Measurements from ENCODE around the gene RAB18. TPM values are rescaled to one million over a fixed set of nuclear protein-coding genes. Genes with fewer than 3 reads are reported as not detected.
"Not testable (repeated sequence)": the region's sequence is repeated elsewhere in the genome, so short reads cannot be mapped to it uniquely, and the experiment has no call there.

RAB18 gene
- total RNA-seq, 1 donor from 2014 or later: 99.3 TPM

DNA sequence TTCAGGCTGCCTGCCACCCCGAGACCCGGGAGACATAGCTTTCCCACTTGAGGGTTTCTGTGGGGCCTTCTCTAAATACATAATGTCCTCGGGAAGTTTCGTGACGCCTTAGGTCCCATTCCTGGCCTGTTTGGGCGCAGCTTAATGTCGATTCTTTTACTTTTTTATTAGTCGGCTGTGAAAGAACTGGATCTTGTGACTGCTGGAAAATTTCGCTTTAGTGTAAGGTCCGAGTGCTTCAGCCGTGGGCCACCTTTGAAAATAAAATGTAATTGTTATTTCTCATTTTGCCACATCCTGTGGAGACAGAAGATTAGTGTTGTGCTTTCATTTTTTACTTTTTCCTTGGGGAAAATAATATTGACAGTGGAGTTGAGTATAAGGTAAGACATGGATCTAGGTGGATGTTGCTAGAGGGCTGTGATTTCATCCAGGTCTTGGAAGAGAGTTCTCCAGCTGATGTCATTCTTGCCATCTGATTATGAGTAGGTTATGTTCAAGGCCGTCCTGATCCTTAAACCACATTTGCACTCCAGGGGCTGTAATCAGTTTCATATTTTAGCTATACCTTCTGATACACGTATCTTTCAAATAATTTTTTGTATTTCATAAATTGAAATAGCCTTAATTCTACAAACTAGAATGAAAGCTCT, 830 bp downstream of the RAB18 start:
- no peak for DNase-seq (ENCODE audit: low spot score)

- DNase-seq (ENCODE audit: low spot score): not testable (repeated sequence)
These were observed 1.4 kb downstream of the RAB18 start for GRCh38 chr10:27505537-27505936.

DNA sequence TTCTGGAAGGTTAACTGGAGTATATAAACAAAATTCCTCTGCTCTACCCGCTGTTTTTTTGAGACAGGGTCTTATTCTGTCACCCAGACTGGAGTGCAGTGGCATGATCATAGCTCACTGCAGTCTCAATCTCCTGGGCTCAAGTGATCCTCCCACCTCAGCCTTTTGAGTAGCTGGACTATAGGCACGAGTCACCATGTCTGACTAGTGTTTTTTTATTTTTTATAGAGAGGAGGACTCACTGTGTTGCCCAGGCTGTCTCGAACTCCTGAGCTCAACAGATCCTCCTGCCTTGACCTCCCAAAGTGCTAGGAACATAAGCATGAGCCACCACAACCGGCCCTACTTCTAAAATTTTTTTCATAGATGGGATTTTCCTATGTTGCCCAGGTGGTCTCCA, 2.2 kb downstream of the RAB18 start:
- DNase-seq (ENCODE audit: low spot score): no peak

DNA sequence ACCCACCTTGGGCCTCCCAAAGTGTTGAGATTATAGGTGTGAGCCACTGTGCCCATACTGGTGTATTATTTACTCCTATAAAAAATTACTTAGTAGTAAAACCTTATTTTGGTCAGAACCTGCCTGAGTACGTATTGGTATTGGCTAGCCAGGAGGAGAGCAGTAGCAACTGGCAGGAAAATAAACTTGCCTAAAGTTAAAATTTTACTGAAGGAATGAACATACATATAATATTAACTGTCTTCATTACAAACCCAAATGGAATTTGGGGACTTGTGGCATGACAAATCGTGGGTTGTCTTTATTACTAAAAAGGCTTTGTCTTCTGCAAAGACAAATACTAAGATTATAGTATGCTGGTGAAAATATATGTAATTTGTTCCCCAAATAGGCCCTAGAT, 8.4 kb downstream of the RAB18 start:
- no peak for DNase-seq (ENCODE audit: low spot score)

GRCh38 chr10:27513451-27514191, 9.5 kb downstream of the RAB18 start:
- DNase-seq (ENCODE audit: low spot score): no peak

DNA sequence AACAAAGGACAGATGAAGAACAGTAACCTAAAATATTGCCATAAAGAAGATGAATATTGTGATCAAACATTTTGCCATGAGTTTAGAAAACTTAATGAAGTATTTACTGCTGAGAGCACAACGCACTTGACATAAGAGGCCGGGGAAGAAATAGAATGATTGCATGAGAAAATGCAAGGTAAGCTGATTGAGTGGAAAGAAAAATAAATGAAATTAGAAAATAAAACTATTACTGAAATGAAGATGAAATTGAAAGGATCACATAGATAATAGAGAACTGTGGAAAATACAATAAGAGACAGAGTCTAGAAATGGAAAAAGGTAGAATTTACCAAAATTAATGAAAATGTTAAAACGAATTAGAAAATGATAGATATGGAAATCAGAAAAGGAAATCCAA, 10.1 kb downstream of the RAB18 start:
- DNase-seq (ENCODE audit: low spot score): no peak

DNA sequence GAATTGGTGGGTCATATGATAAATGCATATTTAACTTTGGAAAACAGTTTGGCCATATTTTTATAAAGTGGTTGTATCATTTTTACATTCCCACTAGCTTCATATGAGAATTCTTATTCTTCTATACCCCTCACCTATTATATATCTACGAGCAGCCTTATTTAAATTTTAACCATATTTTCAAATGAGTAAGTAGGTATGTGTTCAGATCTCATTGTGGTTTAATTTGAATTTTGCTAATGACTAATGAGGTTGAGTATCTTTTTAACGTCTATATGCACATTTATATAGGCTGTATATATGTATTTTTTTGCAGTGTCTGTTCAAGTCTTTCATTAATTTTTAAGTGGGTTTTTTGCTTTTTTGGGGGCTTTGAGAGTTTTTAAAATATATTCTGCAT, 14.2 kb downstream of the RAB18 start:
- DNase-seq (ENCODE audit: low spot score): no peak

DNA sequence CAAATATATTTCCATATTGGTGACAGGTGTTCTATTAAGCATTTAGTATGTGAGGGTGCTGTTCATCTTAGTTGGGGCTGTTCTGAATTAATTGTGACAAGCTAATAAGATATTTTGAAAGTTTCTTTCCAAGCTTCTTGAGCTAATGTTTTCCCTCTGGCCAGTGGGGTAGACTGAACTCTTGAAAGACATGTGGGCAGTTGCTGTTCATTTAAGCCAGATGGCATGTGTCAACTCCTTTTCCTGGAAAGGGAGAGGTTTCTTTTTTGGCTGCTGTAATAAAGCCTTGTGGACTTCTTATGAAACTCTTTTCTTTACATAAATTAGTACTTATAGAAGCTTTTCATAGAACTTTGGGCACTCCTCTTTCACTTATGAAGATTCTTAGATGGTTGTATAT, 21.7 kb downstream of the RAB18 start:
- no peak for DNase-seq (ENCODE audit: low spot score)

- no peak for DNase-seq (ENCODE audit: low spot score)
These were observed 22.1 kb downstream of the RAB18 start for GRCh38 chr10:27526242-27526641.

GRCh38 chr10:27527666-27528295, 23.7 kb downstream of the RAB18 start:
- no peak for DNase-seq (ENCODE audit: low spot score)

DNA sequence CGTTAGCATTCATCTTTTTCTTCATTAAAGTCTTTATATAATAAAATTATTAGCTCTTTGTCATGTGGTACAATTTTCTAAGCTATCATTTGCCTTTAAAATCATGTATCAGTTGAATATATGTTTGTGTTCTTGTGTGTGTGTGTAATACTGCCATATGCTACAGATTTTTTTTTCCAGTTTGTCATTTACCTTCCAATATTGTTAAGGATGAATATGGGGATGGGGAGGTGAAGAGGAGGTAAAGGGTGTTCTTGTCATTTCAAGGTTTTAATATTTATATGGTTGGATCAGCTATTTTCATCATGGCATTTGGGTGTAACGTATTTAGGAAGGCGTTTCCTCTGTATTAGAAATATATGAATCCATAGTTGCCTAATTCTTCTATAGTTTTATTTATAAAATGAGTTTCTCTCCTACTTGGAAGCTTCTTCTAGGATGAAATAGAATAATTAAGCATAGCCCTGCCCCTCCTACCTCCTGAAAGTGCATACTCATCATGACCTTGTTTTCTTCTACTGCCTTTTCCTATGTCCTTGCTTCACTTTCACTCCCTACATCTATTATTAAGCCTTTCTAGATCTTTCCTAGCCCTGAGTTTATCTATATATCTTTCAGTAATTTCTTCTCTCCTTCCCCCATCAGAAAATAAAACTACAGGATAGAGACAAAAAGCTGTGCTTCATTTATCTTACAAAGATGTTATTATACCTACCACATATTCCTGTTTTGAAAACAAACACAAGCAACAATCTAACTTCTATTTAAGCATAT, 25.1 kb downstream of the RAB18 start:
- no peak for DNase-seq (ENCODE audit: low spot score)

- no peak for DNase-seq (ENCODE audit: low spot score)
These were observed 26.4 kb downstream of the RAB18 start for GRCh38 chr10:27530477-27530876.

DNA sequence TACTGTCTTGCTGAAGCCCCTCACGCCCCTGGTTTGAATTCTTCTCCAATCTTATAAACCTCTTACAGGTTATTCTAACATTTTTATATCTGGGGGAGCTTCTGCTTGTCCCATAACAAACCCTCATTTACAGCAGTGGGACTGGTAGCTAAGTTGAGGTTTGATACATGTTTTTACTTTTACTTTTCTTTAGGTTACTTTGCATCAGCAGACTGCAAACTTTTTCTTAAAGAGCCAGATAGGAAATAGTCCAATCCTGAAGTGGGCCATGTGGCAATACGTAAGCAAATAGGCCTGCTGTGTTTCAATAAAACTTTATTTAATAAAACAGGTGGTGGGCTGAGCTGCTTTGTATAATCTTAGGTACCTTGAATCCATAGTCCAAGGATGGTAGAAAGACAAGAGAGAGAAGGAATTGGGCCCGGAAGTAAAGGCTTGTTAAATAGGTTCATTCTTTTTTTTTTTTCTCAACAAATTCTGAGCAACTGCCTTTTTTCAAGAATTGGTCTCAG, 27.3 kb downstream of the RAB18 start:
- DNase-seq (ENCODE audit: low spot score): no peak

- DNase-seq (ENCODE audit: low spot score): no peak
These were observed 30.1 kb downstream of the RAB18 start for GRCh38 chr10:27534161-27534700.

DNA sequence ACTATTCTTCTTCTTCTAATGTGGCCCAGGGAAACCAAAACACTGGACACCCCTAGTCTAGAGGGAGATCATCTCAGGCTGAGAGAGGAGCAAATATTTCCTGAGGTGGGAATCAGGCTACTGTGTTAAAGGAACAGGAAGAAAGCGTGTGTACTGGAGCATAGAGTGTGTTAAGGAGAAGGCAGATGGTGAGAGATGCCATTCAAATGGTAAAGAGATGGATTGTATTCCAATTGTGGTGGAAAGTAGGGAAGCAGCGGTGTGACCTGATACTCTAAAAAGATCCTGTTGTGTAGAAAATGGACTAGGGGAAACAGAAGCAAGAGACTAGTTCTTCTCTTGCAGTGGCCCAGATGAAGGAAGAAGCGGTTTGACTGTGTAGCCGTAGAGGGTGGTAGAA, 31.2 kb downstream of the RAB18 start:
- DNase-seq (ENCODE audit: low spot score): no peak

- DNase-seq (ENCODE audit: low spot score): no peak
These were observed 32.3 kb downstream of the RAB18 start for GRCh38 chr10:27536437-27536836.

DNA sequence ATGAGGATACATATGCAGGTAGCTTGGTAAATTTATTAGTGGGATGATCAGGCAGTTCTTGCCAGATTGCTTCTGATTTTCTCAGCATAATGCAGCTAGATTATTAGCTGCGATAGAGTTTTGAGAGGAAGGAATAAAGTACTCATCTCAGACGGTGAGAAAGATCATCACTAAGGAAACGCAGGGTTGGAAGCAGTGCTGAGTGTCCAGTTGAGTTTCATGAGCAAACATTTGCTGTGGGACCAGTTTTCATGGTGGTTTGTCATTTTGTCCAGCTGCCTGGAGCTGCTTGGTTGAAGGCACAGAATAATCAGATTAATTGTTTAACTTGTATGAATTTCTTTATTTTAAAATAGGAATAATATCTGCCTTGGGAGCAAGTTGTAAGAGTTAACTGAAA, 33.1 kb downstream of the RAB18 start:
- DNase-seq (ENCODE audit: low spot score): no peak

DNA sequence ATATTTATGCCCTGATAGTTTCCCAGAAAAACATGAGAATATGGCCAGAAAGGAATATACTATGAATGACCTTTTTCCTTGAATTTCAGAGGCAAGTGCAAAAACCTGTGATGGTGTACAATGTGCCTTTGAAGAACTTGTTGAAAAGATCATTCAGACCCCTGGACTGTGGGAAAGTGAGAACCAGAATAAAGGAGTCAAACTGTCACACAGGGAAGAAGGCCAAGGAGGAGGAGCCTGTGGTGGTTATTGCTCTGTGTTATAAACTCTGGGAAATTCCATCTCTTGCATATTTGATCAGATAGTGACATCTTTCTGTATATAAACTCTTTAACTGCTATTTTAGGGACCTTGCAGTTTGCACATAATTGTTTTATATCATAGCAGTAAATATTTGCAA, 33.7 kb downstream of the RAB18 start:
- no peak for DNase-seq (ENCODE audit: low spot score)

DNA sequence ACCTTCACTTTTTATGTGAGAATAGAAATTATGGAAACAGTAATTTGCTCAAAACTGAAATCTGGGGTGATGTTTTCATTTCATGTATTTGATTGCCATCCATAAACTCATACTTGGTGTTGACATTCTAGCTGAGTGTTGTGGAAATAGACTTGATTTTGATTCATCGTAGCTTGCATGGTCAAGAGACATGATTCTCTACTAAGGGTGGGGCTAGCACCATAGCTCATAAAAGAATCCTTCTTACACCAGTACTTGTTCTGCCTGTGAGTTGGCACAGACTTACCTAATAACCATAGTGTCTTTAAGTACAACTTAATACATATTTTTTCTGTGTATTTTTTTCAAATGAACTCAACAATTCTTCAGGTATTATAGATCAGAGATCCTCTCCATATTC, 36.6 kb downstream of the RAB18 start:
- DNase-seq (ENCODE audit: low spot score): no peak

DNA sequence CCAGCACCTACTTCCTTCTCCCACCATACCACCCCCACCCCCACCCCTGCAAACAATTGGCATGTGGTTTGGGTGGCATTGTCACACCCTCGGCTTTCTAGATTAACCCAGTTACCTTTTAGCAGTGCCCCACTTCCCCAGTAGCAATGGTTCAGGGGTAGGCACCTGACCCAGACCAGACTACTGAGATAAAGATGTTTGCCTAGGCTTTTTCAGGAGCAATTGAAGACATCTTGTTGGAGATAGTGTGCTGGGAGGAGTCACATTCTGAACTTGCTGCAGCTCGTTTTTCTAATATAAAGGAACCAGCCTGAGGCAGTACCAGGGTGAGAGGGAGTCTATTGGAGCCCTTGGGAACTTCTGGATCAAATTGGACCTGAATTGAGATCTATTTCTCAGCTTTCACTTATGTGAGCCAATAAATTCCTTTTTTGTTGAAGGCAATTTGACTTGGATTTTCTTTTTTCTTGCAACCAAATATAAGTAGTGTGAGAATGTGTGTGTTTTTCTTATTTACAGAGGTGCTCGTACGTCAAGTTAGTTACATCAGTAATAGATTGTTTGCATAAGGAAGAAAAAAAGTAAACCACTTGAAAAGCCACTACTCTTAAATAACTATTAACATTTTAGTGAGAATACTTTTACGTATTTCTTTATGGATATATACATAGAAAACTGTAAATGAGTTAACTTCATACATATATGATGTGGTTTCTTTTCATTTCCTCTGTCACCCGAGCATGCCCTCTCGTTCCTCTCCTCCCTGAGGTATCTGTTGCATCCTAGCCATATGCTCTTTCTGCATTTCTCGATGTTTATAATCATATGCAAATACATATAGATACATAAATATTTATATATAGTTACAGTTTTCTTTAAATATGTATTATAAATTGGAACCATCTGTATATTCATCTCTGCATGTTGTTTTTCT, 38.0 kb downstream of the RAB18 start:
- DNase-seq (ENCODE audit: low spot score): no peak

- DNase-seq (ENCODE audit: low spot score): no peak
These were observed 38.7 kb downstream of the RAB18 start for GRCh38 chr10:27542812-27543211.
